Measurements from ENCODE around the gene FAF1.
A peak's percentile ranks its signal among the peaks of the same experiment; 100 is the strongest.

DNA sequence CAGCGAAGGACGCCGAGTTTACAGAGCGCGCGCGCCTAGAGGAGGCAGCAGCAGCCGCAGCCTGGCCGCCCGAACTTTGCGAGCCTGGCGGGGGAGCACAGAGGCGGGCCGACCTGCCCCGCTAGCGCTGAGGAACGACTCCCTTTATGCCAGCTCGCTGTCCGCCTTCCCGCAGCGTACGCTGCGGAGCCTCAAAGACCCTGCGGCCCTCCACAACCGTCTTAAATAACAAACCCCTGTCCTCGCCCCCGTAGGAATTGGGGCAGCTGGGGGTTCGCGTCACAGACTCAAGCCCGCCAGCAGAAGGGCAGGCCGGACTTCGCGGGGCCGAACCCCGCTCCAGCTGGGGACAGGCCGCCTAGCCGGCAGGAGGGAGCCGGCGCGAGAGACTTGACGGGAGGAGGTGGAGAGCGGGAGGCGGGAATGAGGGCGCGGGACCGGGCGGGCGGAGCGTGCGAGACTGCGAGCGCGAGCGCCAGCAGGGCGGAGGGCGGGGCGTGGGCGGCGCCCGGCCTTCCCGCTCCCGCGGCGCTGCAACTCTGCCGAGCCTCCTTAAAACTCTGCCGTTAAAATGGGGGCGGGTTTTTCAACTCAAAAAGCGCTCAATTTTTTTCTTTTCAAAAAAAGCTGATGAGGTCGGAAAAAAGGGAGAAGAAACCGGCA lies 8.2 kb upstream of the FAF1 start:
- TF ChIP-seq, protein P1, sequence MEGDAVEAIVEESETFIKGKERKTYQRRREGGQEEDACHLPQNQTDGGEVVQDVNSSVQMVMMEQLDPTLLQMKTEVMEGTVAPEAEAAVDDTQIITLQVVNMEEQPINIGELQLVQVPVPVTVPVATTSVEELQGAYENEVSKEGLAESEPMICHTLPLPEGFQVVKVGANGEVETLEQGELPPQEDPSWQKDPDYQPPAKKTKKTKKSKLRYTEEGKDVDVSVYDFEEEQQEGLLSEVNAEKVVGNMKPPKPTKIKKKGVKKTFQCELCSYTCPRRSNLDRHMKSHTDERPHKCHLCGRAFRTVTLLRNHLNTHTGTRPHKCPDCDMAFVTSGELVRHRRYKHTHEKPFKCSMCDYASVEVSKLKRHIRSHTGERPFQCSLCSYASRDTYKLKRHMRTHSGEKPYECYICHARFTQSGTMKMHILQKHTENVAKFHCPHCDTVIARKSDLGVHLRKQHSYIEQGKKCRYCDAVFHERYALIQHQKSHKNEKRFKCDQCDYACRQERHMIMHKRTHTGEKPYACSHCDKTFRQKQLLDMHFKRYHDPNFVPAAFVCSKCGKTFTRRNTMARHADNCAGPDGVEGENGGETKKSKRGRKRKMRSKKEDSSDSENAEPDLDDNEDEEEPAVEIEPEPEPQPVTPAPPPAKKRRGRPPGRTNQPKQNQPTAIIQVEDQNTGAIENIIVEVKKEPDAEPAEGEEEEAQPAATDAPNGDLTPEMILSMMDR (IDR thresholded peaks at IDR 0.05; ENCODE audit: insufficient read depth, low read length, poor library complexity, severe bottlenecking) = peak; percentile 39
- no peak for TF ChIP-seq EZH2phosphoT487 (conservative IDR thresholded peaks at IDR 0.05; ENCODE audit: low read length)
